ENCODE results near the gene ZNF496.
A peak's percentile ranks its signal among the peaks of the same experiment; 100 is the strongest.
"Not testable (repeated sequence)": the region's sequence is repeated elsewhere in the genome, so short reads cannot be mapped to it uniquely, and the experiment has no call there.

ZNF496 gene

GRCh38 chr1:247331525-247332214 lies at the start of gene ZNF496:
ZNF496 (minus strand) TSS chr1:247331867; CDS start chr1:247329578, 2,289 bp downstream.
- DNase-seq (ENCODE audit: low read depth): peak; percentile 21

- no peak for DNase-seq (ENCODE audit: low read depth)
Observed at GRCh38 chr1:247378334-247379073, 46.8 kb upstream of the ZNF496 start.

- DNase-seq (ENCODE audit: low read depth): not testable (repeated sequence)
Observed at GRCh38 chr1:247377656-247378055, 46.0 kb upstream of the ZNF496 start.

- DNase-seq (ENCODE audit: low read depth): no peak
Observed at GRCh38 chr1:247376659-247377058, 45.0 kb upstream of the ZNF496 start.

GRCh38 chr1:247375747-247376146 lies 44.1 kb upstream of the ZNF496 start:
- no peak for DNase-seq (ENCODE audit: low read depth)

GRCh38 chr1:247374651-247375334 lies 43.1 kb upstream of the ZNF496 start:
- DNase-seq (ENCODE audit: low read depth): not testable (repeated sequence)

GRCh38 chr1:247373721-247374141 lies 42.1 kb upstream of the ZNF496 start:
- DNase-seq (ENCODE audit: low read depth): no peak

GRCh38 chr1:247371801-247372259 lies 40.2 kb upstream of the ZNF496 start:
- DNase-seq (ENCODE audit: low read depth): no peak

GRCh38 chr1:247370786-247371732 lies 39.4 kb upstream of the ZNF496 start:
- no peak for DNase-seq (ENCODE audit: low read depth)

GRCh38 chr1:247368490-247369145 lies 37.0 kb upstream of the ZNF496 start:
- no peak for DNase-seq (ENCODE audit: low read depth)

- no peak for DNase-seq (ENCODE audit: low read depth)
Observed at GRCh38 chr1:247367786-247368422, 36.2 kb upstream of the ZNF496 start.

GRCh38 chr1:247366926-247367645 lies 35.4 kb upstream of the ZNF496 start:
- DNase-seq (ENCODE audit: low read depth): no peak

GRCh38 chr1:247366345-247366744 lies 34.7 kb upstream of the ZNF496 start:
- DNase-seq (ENCODE audit: low read depth): not testable (repeated sequence)

GRCh38 chr1:247365023-247365422 lies 33.4 kb upstream of the ZNF496 start:
- DNase-seq (ENCODE audit: low read depth): no peak

- not testable (repeated sequence) for DNase-seq (ENCODE audit: low read depth)
Observed at GRCh38 chr1:247363000-247363399, 31.3 kb upstream of the ZNF496 start.

GRCh38 chr1:247362153-247362552 lies 30.5 kb upstream of the ZNF496 start:
- DNase-seq (ENCODE audit: low read depth): no peak

- DNase-seq (ENCODE audit: low read depth): no peak
Observed at GRCh38 chr1:247360991-247361731, 29.5 kb upstream of the ZNF496 start.

GRCh38 chr1:247360116-247360898 lies 28.6 kb upstream of the ZNF496 start:
- DNase-seq (ENCODE audit: low read depth): no peak
